GM21723 (cell line): ENCODE data around the gene KXD1.
A peak's percentile ranks its signal among the peaks of the same experiment; 100 is the strongest.
"Not testable (repeated sequence)": the region's sequence is repeated elsewhere in the genome, so short reads cannot be mapped to it uniquely, and the experiment has no call there.

Experiments
- ATAC-seq: cut with Tn5 transposase; IDR thresholded peaks from one replicate; pipeline ENCODE4 v1.9.1; 2021; ENCODE audit warnings: mild to moderate bottlenecking, moderate library complexity; ENCODE audit not compliant: unreplicated experiment

Gene KXD1, protein sequence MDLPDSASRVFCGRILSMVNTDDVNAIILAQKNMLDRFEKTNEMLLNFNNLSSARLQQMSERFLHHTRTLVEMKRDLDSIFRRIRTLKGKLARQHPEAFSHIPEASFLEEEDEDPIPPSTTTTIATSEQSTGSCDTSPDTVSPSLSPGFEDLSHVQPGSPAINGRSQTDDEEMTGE

DNA sequence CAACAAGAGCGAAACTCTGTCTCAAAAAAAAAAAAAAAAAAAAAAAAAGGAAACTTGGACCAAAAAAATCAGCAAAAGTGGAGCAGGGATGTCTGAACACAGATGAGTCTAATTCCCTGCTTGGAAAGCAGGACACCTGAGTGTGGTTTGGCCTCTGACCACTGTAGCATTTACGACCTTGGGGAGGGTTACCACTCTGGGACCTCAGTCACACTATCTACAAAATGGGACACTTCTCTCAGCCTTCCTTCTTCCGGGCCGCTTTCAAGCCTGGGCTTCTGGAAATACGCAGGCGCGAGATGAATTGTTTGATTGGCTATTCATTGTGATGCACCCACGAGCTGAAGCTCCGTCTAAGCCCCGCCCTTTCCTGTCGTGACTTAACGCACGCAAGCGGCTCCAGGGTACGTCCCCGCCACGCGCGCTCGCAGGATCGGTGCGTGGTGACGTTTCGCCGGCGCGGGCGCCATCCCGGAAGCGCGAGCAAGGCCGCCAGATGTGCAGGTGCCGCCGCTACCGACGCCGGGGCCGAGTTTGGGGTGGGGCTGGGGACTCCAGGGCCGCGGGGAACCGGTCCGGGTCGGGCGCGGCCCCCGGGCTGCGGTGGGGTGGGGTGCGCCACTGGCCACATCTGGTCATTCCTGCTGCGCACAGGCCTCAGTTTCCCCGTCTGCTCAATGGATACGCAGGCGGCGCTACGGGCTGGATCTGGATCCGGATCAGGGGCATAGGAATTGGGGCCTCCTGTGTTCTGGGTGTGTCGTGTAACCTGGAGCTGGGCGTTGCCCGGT lies at the start of gene KXD1:
TSS of gene KXD1 (plus strand) at position 460 of the 791 bp plus-strand sequence. CDS start 4,187 bp downstream, outside the sequence.
- ATAC-seq: peak; percentile 91

DNA sequence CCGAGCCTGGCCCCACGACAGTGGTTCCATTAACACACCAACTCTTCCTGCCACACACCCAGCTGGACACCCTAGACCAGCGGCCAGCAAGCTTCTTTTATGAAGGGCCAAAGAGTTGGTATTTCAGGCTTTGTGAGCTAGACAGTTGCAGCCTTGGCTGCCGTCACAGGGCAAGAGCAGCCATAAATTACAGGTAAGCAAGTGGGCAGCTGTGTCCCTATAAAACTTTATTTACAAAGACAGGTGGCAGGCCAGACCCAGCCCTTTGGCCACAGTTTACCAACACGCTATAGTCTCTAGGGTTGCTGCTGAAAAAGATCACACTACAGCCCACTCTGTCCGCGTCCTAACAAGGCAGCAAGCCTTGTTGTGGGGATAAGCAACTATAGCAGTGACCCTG lies 49.1 kb upstream of the KXD1 start:
- no peak for ATAC-seq

DNA sequence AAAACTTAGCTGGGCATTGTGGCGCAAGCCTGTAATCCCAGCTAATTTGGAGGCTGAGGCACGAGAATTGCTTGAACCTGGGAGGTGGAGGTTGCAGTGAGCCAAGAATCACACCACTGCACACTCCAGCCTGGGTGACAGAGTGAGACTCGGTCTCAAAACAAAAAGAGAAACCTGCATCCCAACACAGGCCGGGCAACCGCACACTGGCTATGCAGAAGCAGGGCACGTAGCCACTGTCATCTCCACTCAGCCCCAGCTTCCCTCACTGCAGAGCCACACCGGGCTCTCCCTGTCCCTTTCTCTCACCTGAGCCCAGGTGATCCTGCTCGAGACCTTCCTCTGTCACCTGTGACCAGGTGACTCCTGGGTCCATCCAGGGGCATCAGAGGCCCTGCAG lies 47.5 kb upstream of the KXD1 start:
- no peak for ATAC-seq

DNA sequence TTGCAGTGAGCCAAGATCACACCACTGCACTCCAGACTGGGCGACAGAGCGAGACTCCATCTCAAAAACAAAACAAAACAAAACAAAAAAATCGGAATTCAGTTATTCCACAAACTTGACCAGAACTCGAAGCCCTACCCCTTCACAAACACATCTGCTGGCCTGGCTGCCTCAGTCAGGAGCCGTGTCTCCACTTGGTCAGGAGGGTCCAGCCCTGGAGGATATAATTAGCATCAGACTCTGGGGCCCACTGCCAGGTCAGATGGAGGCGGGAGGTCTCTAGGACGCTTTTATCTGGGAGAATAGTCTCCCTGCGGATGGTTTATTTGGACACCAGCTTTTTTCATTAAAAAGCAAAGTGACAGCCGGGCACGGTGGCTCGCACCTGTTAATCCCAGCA lies 43.8 kb upstream of the KXD1 start:
- no peak for ATAC-seq

DNA sequence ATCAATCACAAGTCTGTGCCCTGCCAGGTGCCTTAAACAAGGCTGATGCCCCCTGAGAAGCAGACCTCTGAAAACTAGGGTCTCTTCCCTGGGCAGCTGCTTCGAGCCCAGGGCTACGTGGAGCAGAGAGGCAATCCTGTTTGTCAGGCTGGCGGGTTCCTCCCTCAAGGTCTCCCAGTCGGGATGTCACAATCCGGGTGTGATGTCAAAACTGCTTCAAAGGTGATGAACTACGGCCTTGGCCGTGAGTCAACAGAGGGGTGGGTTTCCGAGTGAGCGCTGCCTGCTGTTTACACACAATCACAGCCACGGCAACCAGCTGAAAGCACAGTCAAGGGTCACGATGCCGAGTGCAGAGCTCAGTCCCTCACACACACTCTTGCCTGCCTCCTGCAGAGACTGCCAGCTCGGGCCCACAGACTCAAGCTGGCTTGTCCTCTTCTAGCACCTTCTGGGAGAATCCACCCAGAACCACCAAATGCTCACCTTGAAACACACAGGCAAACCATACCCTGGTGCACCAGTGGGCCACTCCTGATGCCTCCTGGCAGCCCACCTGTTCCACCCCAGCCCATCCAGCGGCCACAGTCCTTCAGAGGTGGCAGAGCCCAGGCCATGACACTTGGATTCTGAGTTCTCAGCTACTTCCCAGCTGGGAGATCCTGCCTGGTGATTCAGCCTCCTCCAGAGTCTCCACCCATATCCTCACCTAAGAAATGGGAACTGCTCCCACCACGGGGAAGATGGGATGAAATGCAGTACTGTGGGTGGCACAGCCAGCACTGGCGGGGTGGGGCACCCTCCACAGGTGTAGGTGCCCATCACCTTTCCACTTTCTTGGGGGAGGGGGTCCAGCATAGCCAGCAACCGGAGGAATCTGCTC lies 42.6 kb upstream of the KXD1 start:
- ATAC-seq: no peak

DNA sequence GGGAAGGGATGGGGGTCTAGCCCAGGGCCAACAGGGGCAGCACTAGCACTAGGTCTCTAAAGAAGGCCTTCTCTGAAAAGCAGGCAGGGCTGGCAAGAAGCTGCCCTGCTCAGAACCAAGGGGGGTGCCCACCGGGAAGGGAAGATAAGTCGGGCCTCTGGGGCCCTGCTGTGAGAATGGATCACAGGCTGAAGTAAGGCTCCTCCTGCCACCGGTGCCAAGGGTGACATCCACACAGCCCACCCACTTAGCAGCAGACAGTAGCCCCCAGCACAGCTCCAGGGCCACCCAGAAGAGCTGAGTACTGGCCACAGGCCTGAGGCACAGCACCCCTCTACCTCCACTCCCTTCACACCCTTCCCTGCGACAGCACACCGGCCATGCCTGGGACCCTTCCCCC lies 41.7 kb upstream of the KXD1 start:
- no peak for ATAC-seq

DNA sequence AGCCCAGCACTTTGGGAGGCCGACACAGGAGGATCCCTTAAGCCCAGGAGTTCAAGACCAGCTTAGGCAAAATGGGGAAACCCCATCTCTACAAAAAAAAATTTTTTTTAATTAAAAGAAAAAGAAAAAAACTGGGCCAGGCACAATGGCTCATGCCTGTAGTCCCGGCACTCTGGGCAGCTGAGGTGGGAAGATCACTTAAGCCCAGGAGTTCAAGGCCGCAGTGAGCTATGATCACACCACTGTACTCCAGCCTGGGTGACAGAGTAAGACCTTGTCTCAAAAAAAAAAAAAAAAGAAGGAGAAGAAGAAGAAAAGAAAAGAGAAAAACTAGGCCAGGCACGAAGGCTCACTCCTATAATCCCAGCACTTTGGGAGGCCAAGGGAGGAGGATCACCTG lies 40.1 kb upstream of the KXD1 start:
- no peak for ATAC-seq

DNA sequence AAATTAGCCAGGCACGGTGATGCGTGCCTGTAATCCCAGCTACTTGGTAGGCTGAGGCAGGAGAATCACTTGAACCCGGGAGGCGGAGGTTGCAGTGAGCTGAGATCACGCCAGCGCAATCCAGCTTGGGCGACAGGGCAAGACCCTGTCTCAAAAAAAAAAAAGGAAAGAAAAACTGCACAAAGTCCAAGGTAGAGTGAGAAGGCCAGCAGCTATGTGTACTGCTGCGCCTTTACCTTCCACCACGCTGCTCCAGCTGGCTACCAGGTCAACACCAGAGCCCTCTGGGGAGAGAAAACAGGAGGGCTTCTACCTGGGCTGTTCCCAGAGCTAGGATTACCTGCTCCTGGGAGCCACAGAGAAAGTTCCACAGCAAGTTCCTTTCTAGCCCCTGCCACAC lies 39.0 kb upstream of the KXD1 start:
- ATAC-seq: no peak

DNA sequence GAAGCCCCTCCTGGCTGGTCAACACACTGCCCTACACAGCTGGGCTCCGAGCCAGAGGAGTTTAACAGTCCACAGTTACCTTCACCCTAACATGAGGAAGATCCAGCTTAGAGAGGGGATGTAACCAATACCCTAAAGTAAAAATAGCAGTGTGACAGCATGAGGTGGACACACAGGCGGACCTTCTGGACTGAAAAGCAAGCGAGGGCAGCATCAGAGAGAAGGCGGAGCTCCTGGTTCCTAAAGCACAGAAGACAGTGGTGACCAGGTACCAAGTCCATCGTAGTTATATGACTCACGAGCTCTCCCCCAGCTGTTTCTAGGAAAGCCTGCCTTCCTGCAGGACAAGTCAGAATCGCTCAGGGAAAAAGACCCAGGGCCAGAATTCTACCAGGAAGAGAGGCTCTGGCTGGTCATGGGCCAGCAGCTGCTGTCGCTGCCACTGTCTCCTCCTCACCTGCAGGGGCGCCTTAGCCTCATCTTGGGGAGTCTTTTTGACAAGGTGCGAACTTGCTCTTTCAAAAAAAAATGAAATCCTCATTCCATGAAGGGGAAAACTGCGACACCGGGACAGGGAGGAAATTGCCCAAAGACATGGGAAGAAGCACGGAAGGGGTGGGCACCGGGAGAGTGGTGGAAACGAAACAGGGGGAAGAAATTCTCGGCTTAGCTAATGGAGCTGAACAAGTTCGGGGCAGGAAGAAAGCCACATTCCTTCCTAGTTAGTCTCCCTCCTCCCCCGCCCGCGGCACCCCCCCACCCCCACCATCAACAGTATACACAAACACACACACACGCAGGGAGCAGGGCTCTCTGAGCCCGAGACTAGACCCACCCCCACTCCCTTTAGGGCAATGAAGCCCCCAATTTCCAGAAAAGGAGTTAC lies 37.5 kb upstream of the KXD1 start:
- ATAC-seq: no peak

DNA sequence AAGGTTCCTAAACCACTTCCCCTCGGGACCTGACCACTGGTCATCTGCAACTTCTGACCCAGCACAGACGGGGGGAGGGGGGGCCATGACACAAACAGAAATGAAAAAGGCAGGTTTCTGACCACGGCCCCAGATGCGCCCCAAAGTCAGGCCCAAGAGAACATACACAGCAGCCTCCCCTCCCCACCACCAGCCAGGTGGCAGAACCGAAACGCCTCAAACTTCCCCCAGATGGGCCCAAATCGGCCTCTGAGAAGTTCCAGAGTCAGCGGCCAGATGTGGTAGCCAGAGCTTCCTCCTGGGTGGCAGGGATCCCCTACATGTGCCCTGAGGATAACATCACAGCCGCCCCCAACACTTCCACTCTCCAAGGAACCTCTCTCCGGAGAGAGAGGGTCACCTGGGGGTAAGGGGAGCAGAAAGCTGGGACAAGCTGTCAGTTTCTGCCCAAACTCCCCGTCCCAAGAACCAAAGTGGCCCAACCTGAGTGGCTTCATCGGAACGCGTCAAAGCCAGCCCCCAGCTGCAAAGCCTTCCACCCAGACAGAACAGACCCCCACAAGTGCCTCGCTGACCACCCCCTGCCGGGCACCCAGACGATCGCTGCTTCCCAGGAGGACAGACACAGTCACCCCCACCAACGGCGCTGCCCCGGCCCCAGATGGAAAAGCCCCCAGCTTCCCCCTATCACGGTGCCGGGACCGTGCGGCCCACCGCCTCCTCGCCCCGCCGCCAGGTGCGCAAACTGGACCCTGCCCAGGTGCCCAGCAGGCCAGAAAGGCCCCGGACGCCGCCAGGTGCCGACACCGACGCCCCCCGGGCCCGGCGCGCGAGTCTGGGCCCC lies 36.6 kb upstream of the KXD1 start:
- no peak for ATAC-seq

DNA sequence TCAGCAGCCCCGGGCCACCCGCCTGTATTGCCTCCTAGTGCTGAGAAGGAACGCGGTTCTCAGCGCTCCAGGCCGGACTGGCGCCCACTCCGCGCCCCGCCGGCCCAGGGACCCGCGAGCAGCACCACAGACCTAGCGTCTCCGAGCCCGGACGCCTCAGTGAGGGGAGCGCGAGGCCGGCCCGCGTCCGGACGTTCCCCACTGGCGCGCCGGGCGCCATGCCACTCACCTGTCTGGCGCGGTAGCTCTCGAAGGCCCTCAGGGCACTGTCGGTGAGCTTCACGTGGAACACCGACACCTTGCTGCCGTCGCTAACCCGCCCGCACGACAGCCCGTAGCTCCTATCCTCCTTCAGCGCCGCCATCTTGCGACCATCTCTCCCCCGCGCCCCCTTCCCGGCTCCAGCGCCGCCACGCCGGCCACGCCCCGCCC lies 36.0 kb upstream of the KXD1 start, which contains the start of gene ELL:
TSS of gene ELL (minus strand) at position 379 of the 432 bp plus-strand sequence. CDS start at position 364, 15 bp downstream.
- ATAC-seq: peak; percentile 3

DNA sequence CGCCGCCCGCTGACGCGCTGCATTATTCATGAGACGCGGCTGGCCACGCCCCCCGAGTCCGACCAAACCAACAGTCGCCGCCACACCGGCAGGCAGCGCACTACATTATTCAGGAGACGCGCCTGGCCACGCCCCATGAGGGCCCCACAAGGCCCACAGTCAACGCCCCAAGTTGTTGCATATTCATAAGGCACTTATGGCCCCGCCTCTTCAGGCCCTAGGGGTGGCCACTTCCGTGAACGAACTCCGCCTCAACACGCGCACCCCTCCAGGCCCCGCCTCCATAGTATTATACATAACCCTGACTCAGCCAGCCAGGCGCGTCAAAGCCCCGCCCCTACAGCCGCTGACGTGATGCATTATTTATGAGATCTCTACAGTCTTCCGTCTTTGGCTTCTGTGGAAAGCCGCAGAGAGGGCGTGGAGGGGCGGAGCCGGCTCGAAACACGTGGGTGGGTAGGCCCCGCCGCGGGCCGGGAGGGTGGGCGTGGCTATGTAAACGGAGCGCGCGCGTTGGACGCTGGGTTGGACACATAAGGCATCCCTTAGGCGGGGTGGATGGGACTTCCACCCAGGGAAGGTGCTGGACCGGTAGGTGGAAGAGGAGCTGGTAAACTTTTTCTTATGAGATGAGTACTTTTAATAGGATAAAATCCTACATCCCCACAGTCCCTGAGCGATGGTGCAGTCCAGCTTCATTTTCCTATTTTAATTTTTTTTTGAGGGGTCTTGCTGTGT lies 35.4 kb upstream of the KXD1 start:
- peak; percentile 86 for ATAC-seq

DNA sequence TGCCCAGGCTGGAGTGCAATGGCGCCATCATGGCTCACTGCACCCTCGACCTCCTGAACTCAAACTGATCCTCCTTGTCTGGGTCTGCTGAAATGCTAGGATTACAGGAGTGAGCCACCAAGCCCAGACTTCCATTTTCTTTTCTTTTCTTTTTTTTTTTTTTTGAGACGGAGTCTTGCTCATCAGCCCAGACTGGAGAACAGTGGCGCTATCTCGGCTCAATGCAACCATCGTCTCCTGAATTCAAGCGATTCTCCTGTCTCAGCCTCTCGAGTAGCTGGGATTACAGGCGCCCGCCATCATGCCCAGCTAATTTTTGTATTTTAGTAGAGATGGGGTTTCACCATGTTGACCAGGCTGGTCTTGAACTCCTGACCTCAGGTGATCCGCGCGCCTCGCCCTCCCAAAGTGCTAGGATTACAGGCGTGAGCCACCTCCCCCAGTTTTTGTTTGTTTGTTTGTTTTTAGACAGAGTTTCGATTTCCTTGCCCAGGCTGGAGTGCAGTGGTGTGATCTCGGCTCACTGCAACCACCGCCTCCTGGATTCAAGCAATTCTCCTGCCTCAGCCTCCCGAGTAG lies 34.7 kb upstream of the KXD1 start:
- not testable (repeated sequence) for ATAC-seq

DNA sequence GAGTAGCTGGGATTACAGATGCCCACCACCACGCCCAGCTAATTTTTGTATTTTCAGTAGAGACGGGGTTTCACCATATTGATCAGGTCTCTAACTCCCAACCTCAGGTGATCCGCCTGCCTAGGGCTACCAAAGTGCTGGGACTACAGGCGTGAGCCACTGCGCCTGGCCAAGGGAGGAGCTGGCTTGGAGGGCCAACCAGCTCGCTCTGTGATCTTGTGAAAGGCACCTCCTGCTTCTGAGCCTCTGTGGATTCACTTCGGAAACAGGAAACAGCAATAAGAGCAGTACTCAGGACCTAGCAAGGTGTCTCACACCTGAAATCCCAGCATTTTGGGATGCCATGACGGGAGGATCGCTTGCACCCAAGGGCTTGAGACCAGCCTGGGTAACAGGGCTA lies 33.8 kb upstream of the KXD1 start:
- no peak for ATAC-seq

DNA sequence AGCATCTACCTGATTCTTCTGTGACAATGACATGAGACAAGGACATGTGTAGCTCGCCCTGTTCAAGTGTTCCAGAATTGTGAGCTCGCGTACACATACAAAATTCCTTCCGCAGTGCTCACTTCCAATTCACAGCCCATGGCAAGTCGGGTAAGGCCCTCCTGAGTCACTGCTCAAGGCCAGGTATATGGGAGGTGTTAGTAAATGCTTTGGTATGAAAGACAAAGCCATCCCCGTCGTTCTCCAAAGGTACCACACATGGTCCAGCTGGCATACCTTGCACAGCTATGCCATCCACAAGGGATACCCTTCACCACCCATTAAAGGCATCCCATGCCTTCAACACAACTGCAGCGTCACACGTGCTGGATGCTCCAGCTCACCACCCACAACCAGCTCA lies 31.4 kb upstream of the KXD1 start:
- ATAC-seq: no peak

DNA sequence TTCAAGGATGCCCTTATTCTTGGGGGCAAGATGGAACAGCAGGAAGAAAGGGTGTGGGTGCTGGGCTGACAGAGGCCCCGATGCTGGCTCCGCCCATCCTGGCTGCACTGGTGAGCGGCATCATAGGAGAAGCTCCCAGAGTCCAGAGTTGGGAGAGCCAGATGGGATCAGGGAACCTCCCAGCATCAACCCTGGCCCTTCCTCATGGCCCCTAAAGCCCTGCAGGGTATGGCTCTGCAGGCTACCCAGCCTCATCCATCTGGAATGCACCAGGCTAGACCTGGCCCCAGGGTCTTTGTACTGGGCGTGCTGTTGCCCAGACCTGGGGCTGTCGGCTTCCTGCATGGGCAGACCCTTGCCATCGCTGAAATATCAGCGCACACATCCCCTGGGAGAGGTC lies 27.9 kb upstream of the KXD1 start:
- ATAC-seq: no peak

DNA sequence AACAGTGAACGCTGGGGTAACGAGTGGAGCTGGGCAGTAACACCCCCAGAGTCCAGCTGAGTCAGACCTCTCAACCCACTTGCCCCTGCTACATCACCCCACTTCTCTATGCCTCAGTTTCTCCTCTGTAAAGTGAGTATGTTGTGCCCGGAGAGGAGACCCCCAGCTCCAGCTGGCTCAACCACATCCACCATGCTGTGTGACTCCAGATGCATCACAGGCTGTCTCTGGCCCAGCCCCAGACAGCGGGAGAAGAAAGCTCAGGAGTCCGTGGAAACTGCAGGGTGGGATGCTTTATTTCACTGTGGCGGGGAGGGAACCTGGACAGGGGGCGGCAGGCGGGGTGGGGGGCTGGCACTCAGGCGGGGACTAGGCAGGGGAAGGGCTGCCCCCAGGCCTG lies 26.2 kb upstream of the KXD1 start:
- no peak for ATAC-seq

DNA sequence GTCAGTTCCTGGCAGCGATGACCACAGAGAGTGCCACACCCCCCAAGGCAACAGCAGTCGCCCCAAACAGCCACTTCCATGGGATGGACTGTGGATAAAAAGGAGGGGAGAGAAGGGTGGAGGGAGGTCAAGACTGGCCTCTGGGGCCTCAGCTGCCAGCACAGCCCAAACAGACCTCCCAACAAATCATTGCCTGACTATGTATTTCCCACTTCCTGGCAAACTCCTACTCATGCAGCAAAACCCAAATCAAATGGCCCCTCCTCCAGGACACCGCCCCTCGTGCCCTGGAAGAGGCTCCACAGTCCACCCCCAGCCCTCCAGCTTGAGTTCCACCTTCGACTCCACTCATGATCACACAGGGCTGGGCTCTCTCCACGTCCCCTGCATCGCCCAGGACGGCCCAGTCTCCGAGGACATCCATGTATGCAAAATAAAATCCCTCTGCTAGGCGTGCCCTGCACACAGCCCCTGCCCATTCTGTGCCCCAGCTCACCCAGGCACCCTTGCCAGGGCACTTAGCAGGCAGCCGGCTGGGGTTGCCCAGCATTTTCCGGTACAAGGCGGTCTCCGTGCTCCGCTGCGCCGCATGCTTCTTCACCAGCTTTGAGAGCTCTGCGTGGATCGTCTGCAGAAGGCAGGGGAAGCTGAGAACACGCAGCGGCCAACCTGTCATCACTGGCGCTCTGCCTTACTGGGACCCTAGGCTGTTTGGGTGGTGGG lies 25.3 kb upstream of the KXD1 start:
- ATAC-seq: no peak
